Endothelial cell of umbilical vein (primary cell): ENCODE measurements around the gene TIMMDC1.

Experiments
- CTCF ChIP-seq, 2 donors: IDR thresholded peaks; 1 replicate in 1 of 2; 2 replicates in 1 of 2; pipeline ENCODE4 v1.5.1; 2011; ENCODE audit warnings: low read length in 2 of 2, mild to moderate bottlenecking in 2 of 2, moderate library complexity in 2 of 2, control low read depth in 1 of 2, inconsistent platforms in 1 of 2, low read depth in 1 of 2; ENCODE audit not compliant: insufficient read depth in 1 of 2; ENCODE audit errors: extremely low read depth in 1 of 2
- MYC ChIP-seq: IDR thresholded peaks from one replicate; pipeline ENCODE4 v1.6.1; 2011; ENCODE audit warnings: mild to moderate bottlenecking, low read depth, low read length
- POLR2A ChIP-seq: IDR thresholded peaks from 2 replicates; pipeline ENCODE4 v1.6.1; 2012; ENCODE audit warnings: low read depth, mild to moderate bottlenecking, control low read depth, low read length
- POLR2AphosphoS5 ChIP-seq: IDR thresholded peaks from 2 replicates; pipeline ENCODE4 v1.6.1; 2012; ENCODE audit warnings: low read depth, mild to moderate bottlenecking, control low read depth, low read length, moderate library complexity; ENCODE audit not compliant: insufficient read depth

- TF ChIP-seq MYC (no peak), POLR2AphosphoS5 (no peak), CTCF (IDR thresholded peaks at IDR 0.05; ENCODE audit: extremely low read depth in 1 of 2, insufficient read depth in 1 of 2, low read depth in 1 of 2, low read length in 2 of 2) (no peak), POLR2A (no peak)
Measured at GRCh38 chr3:119541547-119541946, 43.2 kb downstream of the TIMMDC1 start.
